HUES64 (cell line): Measurements from ENCODE around the gene ELMO1.

Experiments
- H3K27ac ChIP-seq: 2 replicates; pipeline ENCODE4 v1.7.0; 2013; ENCODE audit warnings: low read depth, low read length, inconsistent platforms
- H3K27me3 ChIP-seq: 2 replicates; pipeline ENCODE4 v1.6.1; 2013; ENCODE audit warnings: mild to moderate bottlenecking, low read length; ENCODE audit not compliant: insufficient read depth
- H3K36me3 ChIP-seq: 2 replicates; pipeline ENCODE4 v1.6.1; 2013; ENCODE audit warnings: mild to moderate bottlenecking, low read length; ENCODE audit not compliant: insufficient read depth
- H3K4me1 ChIP-seq: 2 replicates; pipeline ENCODE4 v1.6.1; 2013; ENCODE audit warnings: mild to moderate bottlenecking, low read length, moderate library complexity; ENCODE audit not compliant: insufficient read depth
- H3K4me3 ChIP-seq: 2 replicates; pipeline ENCODE4 v1.5.1; 2013; ENCODE audit warnings: mild to moderate bottlenecking, low read length, moderate library complexity
- H3K9ac ChIP-seq: 2 replicates; pipeline ENCODE4 v1.6.1; 2013; ENCODE audit warnings: mild to moderate bottlenecking, low read depth, low read length
- H3K9me3 ChIP-seq: 2 replicates; pipeline ENCODE4 v1.6.1; 2013; ENCODE audit warnings: low read depth, low read length; ENCODE audit not compliant: insufficient read depth
- WGBS: fragments of 150-250, 120-280 bp; methylation state at CpG from one replicate; pipeline ENCODE4 v1.1.7; 2013; ENCODE audit warnings: missing lambda C conversion rate; 5-methylcytosine and 5-hydroxymethylcytosine counted together

Gene ELMO1

GRCh38 chr7:37353949-37354655, 94.6 kb downstream of the ELMO1 start:
- H3K36me3 ChIP-seq: no peaks in the 10 kb centered on the region
- H3K27me3 ChIP-seq: no peaks in the 10 kb centered on the region
- H3K4me1 ChIP-seq: peaks cover 9% of the 10 kb centered on the region
- H3K9me3 ChIP-seq: no peaks in the 10 kb centered on the region
- H3K9ac ChIP-seq: no peak overlapping the region
- 93% methylated on average over 5 of the region's 5 CpGs for WGBS
- no peak overlapping the region for H3K4me3 ChIP-seq
- H3K27ac ChIP-seq: peak overlapping the region; percentile 7; the same call in 1 of the 2 replicates

- Histone ChIP-seq H3K9me3 (no peaks in the 10 kb centered on the region), H3K27me3 (no peaks in the 10 kb centered on the region), H3K4me3 (no peak overlapping the region), H3K9ac (no peak overlapping the region), H3K27ac (no peak overlapping the region), H3K4me1 (peaks cover 9% of the 10 kb centered on the region), H3K36me3 (no peaks in the 10 kb centered on the region)
- 94% methylated on average over 32 of the region's 32 CpGs for WGBS
Measured at GRCh38 chr7:37352974-37353948, 95.4 kb downstream of the ELMO1 start.

- WGBS: 92% methylated on average over 13 of the region's 13 CpGs
- Histone ChIP-seq H3K27ac (no peak overlapping the region), H3K9me3 (no peaks in the 10 kb centered on the region), H3K4me1 (peaks cover 9% of the 10 kb centered on the region), H3K4me3 (no peak overlapping the region), H3K36me3 (no peaks in the 10 kb centered on the region), H3K9ac (no peak overlapping the region), H3K27me3 (no peaks in the 10 kb centered on the region)
Measured at GRCh38 chr7:37352251-37352880, 96.3 kb downstream of the ELMO1 start.

- Histone ChIP-seq H3K27me3 (no peaks in the 10 kb centered on the region), H3K4me1 (peaks cover 9% of the 10 kb centered on the region), H3K9ac (no peak overlapping the region), H3K4me3 (no peak overlapping the region), H3K27ac (no peak overlapping the region), H3K9me3 (no peaks in the 10 kb centered on the region), H3K36me3 (no peaks in the 10 kb centered on the region)
- 95% methylated on average over 3 of the region's 4 CpGs for WGBS
Measured at GRCh38 chr7:37351716-37352115, 96.9 kb downstream of the ELMO1 start.

GRCh38 chr7:37349979-37350590, 98.6 kb downstream of the ELMO1 start:
- Histone ChIP-seq H3K27ac (no peak overlapping the region), H3K9me3 (no peaks in the 10 kb centered on the region), H3K4me1 (peaks cover 8% of the 10 kb centered on the region), H3K4me3 (no peak overlapping the region), H3K36me3 (no peaks in the 10 kb centered on the region), H3K9ac (no peak overlapping the region), H3K27me3 (no peaks in the 10 kb centered on the region)
- WGBS: 97% methylated on average over 7 of the region's 8 CpGs

- Histone ChIP-seq H3K36me3 (no peaks in the 10 kb centered on the region), H3K9me3 (no peaks in the 10 kb centered on the region), H3K9ac (no peak overlapping the region), H3K4me1 (peaks cover 5% of the 10 kb centered on the region; the same call in 1 of the 2 replicates), H3K27me3 (no peaks in the 10 kb centered on the region), H3K4me3 (no peak overlapping the region), H3K27ac (no peak overlapping the region)
- 55% methylated on average over 2 of the region's 4 CpGs for WGBS
Measured at GRCh38 chr7:37348982-37349381, 99.7 kb downstream of the ELMO1 start.

- H3K9ac ChIP-seq: no peak overlapping the region
- H3K4me3 ChIP-seq: no peak overlapping the region
- peaks cover 5% of the 10 kb centered on the region; the same call in 1 of the 2 replicates for H3K4me1 ChIP-seq
- H3K27me3 ChIP-seq: no peaks in the 10 kb centered on the region
- H3K36me3 ChIP-seq: no peaks in the 10 kb centered on the region
- 97% methylated on average over 3 of the region's 3 CpGs for WGBS
- no peaks in the 10 kb centered on the region for H3K9me3 ChIP-seq
- no peak overlapping the region for H3K27ac ChIP-seq
Measured at GRCh38 chr7:37346761-37347160, 101.9 kb downstream of the ELMO1 start.

GRCh38 chr7:37344886-37345579, 103.6 kb downstream of the ELMO1 start:
- no peak overlapping the region for H3K9ac ChIP-seq
- 83% methylated on average over 9 of the region's 9 CpGs for WGBS
- no peaks in the 10 kb centered on the region for H3K36me3 ChIP-seq
- H3K9me3 ChIP-seq: no peaks in the 10 kb centered on the region
- H3K4me3 ChIP-seq: no peak overlapping the region
- peaks cover 5% of the 10 kb centered on the region; the same call in 1 of the 2 replicates for H3K4me1 ChIP-seq
- no peak overlapping the region for H3K27ac ChIP-seq
- no peaks in the 10 kb centered on the region for H3K27me3 ChIP-seq

- H3K9me3 ChIP-seq: no peaks in the 10 kb centered on the region
- H3K9ac ChIP-seq: no peak overlapping the region
- H3K27ac ChIP-seq: no peak overlapping the region
- 88% methylated on average over 15 of the region's 16 CpGs for WGBS
- peaks cover 5% of the 10 kb centered on the region; the same call in 1 of the 2 replicates for H3K4me1 ChIP-seq
- no peaks in the 10 kb centered on the region for H3K27me3 ChIP-seq
- H3K36me3 ChIP-seq: no peaks in the 10 kb centered on the region
- H3K4me3 ChIP-seq: no peak overlapping the region
Measured at GRCh38 chr7:37342688-37343471, 105.8 kb downstream of the ELMO1 start.
